Psoas muscle (tissue), 8 donors: ENCODE measurements around the gene GABRR3. TPM values are rescaled to one million over a fixed set of nuclear protein-coding genes. Genes with fewer than 3 reads are reported as not detected.

Experiments used
- ATAC-seq, 4 donors: fragments of 200-7000 bp; cut with Tn5 transposase; one replicate each; pipeline ENCODE4 v1.9.1; 2020; ENCODE audit warnings: moderate library complexity in 3 of 4, mild to moderate bottlenecking in 2 of 4
- DNase-seq, 2 donors: peaks; one replicate each; pipeline ENCODE4 v3.0.0-alpha.2; 2020
- H3K27ac ChIP-seq: fragments of 200-600 bp; one replicate; pipeline ENCODE4 v1.8.0; 2022
- H3K27me3 ChIP-seq, 3 donors: fragments of 200-600 bp in 1 of 3; one replicate each; pipeline versions ENCODE4 v1.6.1 to v1.8.0; 2013 to 2022; ENCODE audit warnings: low read length in 2 of 3, mild to moderate bottlenecking in 2 of 3, moderate library complexity in 1 of 3; ENCODE audit not compliant: insufficient read depth in 3 of 3
- H3K36me3 ChIP-seq, 2 donors: fragments of 200-600 bp in 1 of 2; one replicate each; pipeline versions ENCODE4 v1.6.1 to v1.8.0; 2013 to 2022; ENCODE audit warnings: low read depth in 1 of 2, mild to moderate bottlenecking in 1 of 2, moderate library complexity in 1 of 2; ENCODE audit not compliant: insufficient read depth in 1 of 2
- H3K4me1 ChIP-seq: fragments of 200-600 bp; one replicate; pipeline ENCODE4 v1.8.0; 2022
- H3K4me3 ChIP-seq: fragments of 200-600 bp; one replicate; pipeline ENCODE4 v1.8.0; 2022; ENCODE audit warnings: mild to moderate bottlenecking
- H3K9me3 ChIP-seq: fragments of 200-600 bp; one replicate; pipeline ENCODE4 v1.8.0; 2022
- WGBS, 3 donors: extraction: QIAGEN DNeasy Blood & Tissue Kit; methylation state at CpG; one replicate each; pipeline versions ENCODE4 v1.1.6 to v1.1.7; 2013; 5-methylcytosine and 5-hydroxymethylcytosine counted together
- intact Hi-C, 2 donors: fragments of 100-400 bp; cut with DNase I; formaldehyde crosslinking; loops; one replicate each; pipeline versions ENCODE4 v1.11.0 to v1.14.2; 2022
- polyA plus RNA-seq, 3 donors: library from polyadenylated mRNA; stranded (reverse); fragments of 200-250 nt; gene quantifications; one replicate each; pipeline ENCODE4 v1.2.3, GENCODE V29; 2013
- total RNA-seq, 4 donors: library from RNA; stranded (reverse); fragmentation: NEBNext Ultra II Directional in 2 of 4; extraction: Animal tissue kit (Norgen Biotek cat#: 25700) in 2 of 4; gene quantifications; one replicate each; pipeline versions ENCODE4 v1.2.1 to v1.2.4, GENCODE V29; 2021 to 2023
- TF ChIP-seq, protein P1 (sequence below): fragments of 200-600 bp; IDR thresholded peaks from one replicate; pipeline ENCODE4 v1.8.0; 2022; ENCODE audit warnings: antibody characterized with exemption
- donor health status: healthy with polysubstance abuse.
- donor health status: DM: no; HTN: no; CAD: no; lungs with moderate emphysema.
- donor health status: Bipolar disorder and iron deficiency.
- donor health status: healthy.
- donor health status: DM: yes; HTN: yes; CAD: no.
- donor health status: DM: no; HTN: no; CAD: no.
- donor health status: DM: no; HTN: no; CAD: no.
- donor health status: DM: yes; HTN: yes; CAD: no.

GABRR3 gene
- total and polyA plus RNA-seq, 7 donors: 0.10 TPM; not detected in 6

DNA sequence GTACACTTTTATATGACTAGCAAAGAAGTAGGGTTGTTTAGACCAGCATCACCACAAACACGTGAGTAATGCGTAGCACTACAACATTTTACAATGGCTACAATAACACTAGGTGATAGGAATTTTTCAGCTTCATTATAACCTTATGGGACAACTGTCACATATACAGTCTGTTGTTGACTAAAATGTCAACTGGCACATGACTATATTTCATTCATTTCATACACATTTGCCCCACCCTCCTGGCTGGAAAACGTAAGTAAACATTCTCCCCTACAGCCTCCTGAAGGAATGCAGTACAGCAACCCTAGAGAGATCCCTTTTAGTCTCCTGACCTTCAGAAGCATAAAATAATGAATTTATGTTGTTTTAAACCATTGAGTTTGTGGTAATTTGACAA is 79.1 kb downstream of the GABRR3 start:
- WGBS, 3 donors: 83 to 86% (median 86%) methylated on average over 3 of the region's 3 CpGs
- Histone ChIP-seq H3K27ac (no peak overlapping the region), H3K27me3 (no peaks in the 10 kb centered on the region), H3K4me1 (peaks cover 59% of the 10 kb centered on the region), H3K36me3 (peaks cover 6 to 50% of the 10 kb centered on the region in 2 donors), H3K9me3 (no peaks in the 10 kb centered on the region), H3K4me3 (no peak overlapping the region)
- intact Hi-C loops: loop anchor here in 1 of 2 donors (10.0 kb wide), 1 partner anchor 69 kb away; no protein-coding TSS in a partner anchor
- TF ChIP-seq, protein P1, sequence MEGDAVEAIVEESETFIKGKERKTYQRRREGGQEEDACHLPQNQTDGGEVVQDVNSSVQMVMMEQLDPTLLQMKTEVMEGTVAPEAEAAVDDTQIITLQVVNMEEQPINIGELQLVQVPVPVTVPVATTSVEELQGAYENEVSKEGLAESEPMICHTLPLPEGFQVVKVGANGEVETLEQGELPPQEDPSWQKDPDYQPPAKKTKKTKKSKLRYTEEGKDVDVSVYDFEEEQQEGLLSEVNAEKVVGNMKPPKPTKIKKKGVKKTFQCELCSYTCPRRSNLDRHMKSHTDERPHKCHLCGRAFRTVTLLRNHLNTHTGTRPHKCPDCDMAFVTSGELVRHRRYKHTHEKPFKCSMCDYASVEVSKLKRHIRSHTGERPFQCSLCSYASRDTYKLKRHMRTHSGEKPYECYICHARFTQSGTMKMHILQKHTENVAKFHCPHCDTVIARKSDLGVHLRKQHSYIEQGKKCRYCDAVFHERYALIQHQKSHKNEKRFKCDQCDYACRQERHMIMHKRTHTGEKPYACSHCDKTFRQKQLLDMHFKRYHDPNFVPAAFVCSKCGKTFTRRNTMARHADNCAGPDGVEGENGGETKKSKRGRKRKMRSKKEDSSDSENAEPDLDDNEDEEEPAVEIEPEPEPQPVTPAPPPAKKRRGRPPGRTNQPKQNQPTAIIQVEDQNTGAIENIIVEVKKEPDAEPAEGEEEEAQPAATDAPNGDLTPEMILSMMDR: no peak
- ATAC-seq (no peak), DNase-seq (no peak)

- ATAC-seq (no peak), DNase-seq (no peak)
- Histone ChIP-seq H3K27me3 (no peaks in the 10 kb centered on the region), H3K27ac (no peak overlapping the region), H3K4me3 (no peak overlapping the region), H3K9me3 (no peaks in the 10 kb centered on the region), H3K4me1 (peaks cover 48% of the 10 kb centered on the region), H3K36me3 (peaks cover 10 to 58% of the 10 kb centered on the region in 2 donors)
- intact Hi-C loops: loop anchor here in 1 of 2 donors (10.0 kb wide), 1 partner anchor 70 kb away; no protein-coding TSS in a partner anchor
- 82 to 86% (median 83%) methylated on average over 9 of the region's 9 CpGs for WGBS, 3 donors
- TF ChIP-seq, protein P1: no peak
These were observed 80.8 kb downstream of the GABRR3 start for GRCh38 chr3:97954228-97954827.

- Histone ChIP-seq H3K36me3 (peaks cover 10 to 71% of the 10 kb centered on the region in 2 donors), H3K9me3 (no peaks in the 10 kb centered on the region), H3K4me3 (no peak overlapping the region), H3K4me1 (peaks cover 39% of the 10 kb centered on the region), H3K27me3 (no peaks in the 10 kb centered on the region), H3K27ac (peak overlapping the region; percentile 86)
- 80 to 92% (median 87%) methylated on average over 1 of the region's 1 CpG for WGBS, 3 donors
- intact Hi-C loops: loop anchor here in 1 of 2 donors (10.0 kb wide), 1 partner anchor 72 kb away; no protein-coding TSS in a partner anchor
- ATAC-seq: peak in 1 of 4 donors; percentile 28
- TF ChIP-seq, protein P1: no peak
- DNase-seq: no peak
These were observed 82.2 kb downstream of the GABRR3 start for GRCh38 chr3:97952872-97953271.

GRCh38 chr3:97952280-97952679 is 82.8 kb downstream of the GABRR3 start:
- Histone ChIP-seq H3K4me1 (peaks cover 35% of the 10 kb centered on the region), H3K27me3 (no peaks in the 10 kb centered on the region), H3K9me3 (no peaks in the 10 kb centered on the region), H3K4me3 (no peak overlapping the region), H3K36me3 (peaks cover 10 to 77% of the 10 kb centered on the region in 2 donors), H3K27ac (peak overlapping the region; percentile 86)
- 85 to 89% (median 87%) methylated on average over 3 of the region's 3 CpGs for WGBS, 3 donors
- intact Hi-C loops: loop anchor here in 1 of 2 donors (10.0 kb wide), 1 partner anchor 73 kb away; no protein-coding TSS in a partner anchor
- TF ChIP-seq, protein P1: no peak
- ATAC-seq: peak; percentile 87 to 96 (median 94)
- DNase-seq: peak; percentile 76 to 85
